ENCODE data around the gene PDXK. TPM values are rescaled to one million over a fixed set of nuclear protein-coding genes. Genes with fewer than 3 reads are reported as not detected.

PDXK gene
- total RNA-seq, 1 experiment from 2014 or later = 175 TPM

DNA sequence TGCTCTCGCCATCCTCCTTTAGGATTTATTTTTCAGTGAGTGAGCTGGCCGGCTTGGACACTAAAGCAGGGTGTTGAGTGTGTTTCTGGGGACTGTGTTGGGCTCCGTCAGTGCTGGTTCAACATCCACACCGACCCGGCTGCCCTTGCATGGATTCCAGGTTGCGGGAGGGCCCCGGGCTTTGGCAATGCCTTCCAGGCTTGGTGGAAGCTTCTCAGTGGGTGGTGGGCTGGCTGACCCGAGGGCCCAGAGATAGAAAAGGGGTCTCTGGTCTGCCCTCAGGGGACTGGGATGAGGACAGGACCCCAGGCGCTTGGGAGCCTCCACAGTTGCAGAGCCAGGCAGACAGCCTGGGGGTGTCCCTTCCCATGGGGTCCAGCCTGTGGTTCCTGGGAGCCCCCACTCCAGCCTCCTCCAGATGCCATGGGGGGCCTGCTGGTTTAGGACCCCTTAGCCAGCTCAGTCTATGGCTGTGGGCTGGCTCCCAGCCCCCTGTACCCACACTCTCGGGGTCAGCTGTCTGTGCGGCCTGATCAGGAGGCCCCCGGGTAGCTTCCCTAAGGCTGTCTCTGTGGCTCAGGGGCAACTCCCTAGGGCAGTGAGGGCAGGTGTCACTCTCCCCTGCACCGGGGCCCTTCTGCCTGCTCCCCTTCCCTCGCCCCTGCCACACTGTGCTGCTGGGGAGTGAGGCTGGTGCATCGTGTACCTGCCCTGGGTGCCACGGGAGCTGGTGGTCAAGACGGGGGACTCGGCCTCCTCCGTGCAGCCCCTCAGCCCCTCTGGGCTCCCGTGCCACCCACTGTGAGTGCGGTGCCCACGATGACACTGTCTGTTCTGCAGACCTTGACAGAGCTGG is 16.5 kb downstream of the PDXK start:
- H3K27ac ChIP-seq = no peak overlapping the region

DNA sequence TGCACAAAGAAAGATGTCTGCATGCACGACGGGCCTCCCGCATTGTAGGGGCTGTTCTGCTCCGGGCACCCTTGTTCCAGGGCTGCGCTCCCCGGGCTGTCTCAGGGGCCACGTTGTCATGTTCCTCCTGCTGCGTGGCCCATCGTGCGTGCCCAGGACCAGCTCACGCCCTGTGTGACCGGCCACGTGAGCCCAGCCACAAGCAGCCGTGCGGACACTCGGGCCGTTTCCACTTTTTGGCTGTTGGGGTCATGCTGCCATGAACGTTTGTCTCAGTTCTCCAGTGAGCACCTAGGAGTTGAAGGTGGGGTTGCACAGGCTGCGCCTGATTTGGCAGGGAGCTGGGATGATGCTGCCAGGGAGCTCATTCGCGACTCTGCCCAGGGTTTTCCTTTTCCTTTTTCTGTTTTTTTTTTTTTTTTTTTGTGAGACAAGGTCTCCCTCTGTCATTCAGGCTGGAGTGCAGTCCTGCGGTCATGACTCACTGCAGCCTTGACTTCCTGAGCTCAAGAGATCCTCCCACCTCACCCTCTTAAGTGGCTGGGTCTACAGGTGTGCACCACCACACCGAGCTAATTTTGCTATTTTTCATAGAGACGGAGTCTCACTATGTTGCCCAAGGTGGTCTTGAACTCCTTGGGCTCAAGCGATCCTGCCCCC is 17.4 kb downstream of the PDXK start:
- BruUV-seq (replicated peaks) = no TSS peak
- Histone ChIP-seq H3K27ac (no peak overlapping the region), H3K4me3 (no peak overlapping the region), H3K27me3 (ENCODE audit: insufficient read depth, low read depth) (no peaks in the 10 kb centered on the region), H3K79me2 (ENCODE audit: low read depth) (peaks cover 51% of the 10 kb centered on the region), H4K20me1 (ENCODE audit: insufficient read depth) (peaks cover 28% of the 10 kb centered on the region), H3F3A (ENCODE audit: insufficient read depth, low read depth) (peaks cover 13% of the 10 kb centered on the region; the same call in 1 of the 2 replicates), H3K4me2 (no peak overlapping the region), H3K4me1 (replicated peaks; ENCODE audit: insufficient read depth) (no peaks in the 10 kb centered on the region), H3K9me3 (ENCODE audit: insufficient read depth, low read depth) (no peaks in the 10 kb centered on the region), H3K9me2 (ENCODE audit: insufficient read depth) (no peaks in the 10 kb centered on the region), H3K36me3 (ENCODE audit: low read depth) (no peaks in the 10 kb centered on the region), H2AFZ (no peak overlapping the region)
- POLR2A ChIA-PET (ENCODE audit: unreplicated experiment) = no interaction called here
- no peak for TF ChIP-seq EZH2 (IDR thresholded peaks at IDR 0.05; ENCODE audit: low read depth)
- TF ChIP-seq, protein P1, sequence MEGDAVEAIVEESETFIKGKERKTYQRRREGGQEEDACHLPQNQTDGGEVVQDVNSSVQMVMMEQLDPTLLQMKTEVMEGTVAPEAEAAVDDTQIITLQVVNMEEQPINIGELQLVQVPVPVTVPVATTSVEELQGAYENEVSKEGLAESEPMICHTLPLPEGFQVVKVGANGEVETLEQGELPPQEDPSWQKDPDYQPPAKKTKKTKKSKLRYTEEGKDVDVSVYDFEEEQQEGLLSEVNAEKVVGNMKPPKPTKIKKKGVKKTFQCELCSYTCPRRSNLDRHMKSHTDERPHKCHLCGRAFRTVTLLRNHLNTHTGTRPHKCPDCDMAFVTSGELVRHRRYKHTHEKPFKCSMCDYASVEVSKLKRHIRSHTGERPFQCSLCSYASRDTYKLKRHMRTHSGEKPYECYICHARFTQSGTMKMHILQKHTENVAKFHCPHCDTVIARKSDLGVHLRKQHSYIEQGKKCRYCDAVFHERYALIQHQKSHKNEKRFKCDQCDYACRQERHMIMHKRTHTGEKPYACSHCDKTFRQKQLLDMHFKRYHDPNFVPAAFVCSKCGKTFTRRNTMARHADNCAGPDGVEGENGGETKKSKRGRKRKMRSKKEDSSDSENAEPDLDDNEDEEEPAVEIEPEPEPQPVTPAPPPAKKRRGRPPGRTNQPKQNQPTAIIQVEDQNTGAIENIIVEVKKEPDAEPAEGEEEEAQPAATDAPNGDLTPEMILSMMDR (conservative IDR thresholded peaks at IDR 0.05) = no peak
- no peak for DNase-seq
- CTCF ChIA-PET = no interaction called here
- intact Hi-C loops (cut with micrococcal nuclease; ENCODE audit: unreplicated experiment) = no loop called here

More for the DNA sequence above, 16.5 kb downstream of the PDXK start:
- Histone ChIP-seq H2AFZ (no peak overlapping the region), H3K36me3 (ENCODE audit: low read depth) (no peaks in the 10 kb centered on the region), H4K20me1 (ENCODE audit: insufficient read depth) (peaks cover 32% of the 10 kb centered on the region), H3K4me2 (no peak overlapping the region), H3K9me2 (ENCODE audit: insufficient read depth) (no peaks in the 10 kb centered on the region), H3K4me3 (no peak overlapping the region), H3K27me3 (ENCODE audit: insufficient read depth, low read depth) (no peaks in the 10 kb centered on the region), H3K9me3 (ENCODE audit: insufficient read depth, low read depth) (no peaks in the 10 kb centered on the region), H3K79me2 (ENCODE audit: low read depth) (peaks cover 60% of the 10 kb centered on the region), H3F3A (ENCODE audit: insufficient read depth, low read depth) (peaks cover 13% of the 10 kb centered on the region; the same call in 1 of the 2 replicates), H3K4me1 (replicated peaks; ENCODE audit: insufficient read depth) (no peaks in the 10 kb centered on the region)
- DNase-seq = no peak
- BruUV-seq (replicated peaks) = no TSS peak
- intact Hi-C loops (cut with micrococcal nuclease; ENCODE audit: unreplicated experiment) = no loop called here
- CTCF ChIA-PET = no interaction called here
- TF ChIP-seq, protein P1 (conservative IDR thresholded peaks at IDR 0.05) = no peak
- TF ChIP-seq EZH2 (IDR thresholded peaks at IDR 0.05; ENCODE audit: low read depth) = no peak
- POLR2A ChIA-PET (ENCODE audit: unreplicated experiment) = no interaction called here

DNA sequence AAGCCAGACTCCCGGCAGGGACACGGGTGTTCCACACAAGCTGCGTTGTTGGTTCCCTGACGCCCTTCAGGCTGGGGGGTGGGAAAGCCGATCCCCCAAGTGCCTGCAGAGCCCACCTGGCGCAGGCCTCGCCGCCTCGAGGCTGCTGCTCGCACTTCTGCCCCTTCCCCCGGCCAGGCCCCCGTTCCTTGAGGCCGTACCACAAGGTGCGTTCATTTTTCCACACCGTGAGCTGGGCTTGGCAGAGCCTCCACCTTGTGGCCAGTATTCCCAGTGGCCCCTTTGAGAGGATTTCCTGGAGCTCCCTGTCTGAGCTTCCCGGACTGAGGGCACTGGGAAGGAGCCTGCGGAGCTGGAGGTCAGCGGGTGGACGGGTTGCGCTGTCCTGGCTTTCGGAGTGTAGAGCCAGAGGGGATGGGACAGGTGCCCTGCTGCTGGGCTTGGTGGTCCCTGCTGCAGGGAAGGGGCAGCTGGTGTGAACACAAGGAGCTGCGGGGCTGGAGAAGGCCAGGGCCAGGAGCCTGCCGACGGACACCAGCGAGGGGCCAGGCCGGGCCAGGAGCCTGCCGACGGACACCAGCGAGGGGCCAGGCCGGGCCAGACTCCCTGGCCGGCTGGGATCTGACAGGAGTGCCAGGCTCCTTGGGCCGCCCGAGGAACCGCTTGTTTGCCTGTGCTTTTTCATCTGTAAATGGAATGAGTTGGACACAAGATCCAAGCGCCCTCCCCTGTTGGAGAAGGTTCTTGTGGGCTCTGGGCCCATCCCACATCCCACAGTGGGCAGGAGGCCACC is 18.4 kb downstream of the PDXK start:
- no TSS peak for BruUV-seq (replicated peaks)
- Histone ChIP-seq H3K27ac (no peak overlapping the region), H2AFZ (no peak overlapping the region), H3K9me3 (ENCODE audit: insufficient read depth, low read depth) (no peaks in the 10 kb centered on the region), H3K4me3 (no peak overlapping the region), H3K36me3 (ENCODE audit: low read depth) (no peaks in the 10 kb centered on the region), H3K79me2 (ENCODE audit: low read depth) (peaks cover 45% of the 10 kb centered on the region), H3K27me3 (ENCODE audit: insufficient read depth, low read depth) (no peaks in the 10 kb centered on the region), H3K4me1 (replicated peaks; ENCODE audit: insufficient read depth) (no peaks in the 10 kb centered on the region), H3K9me2 (ENCODE audit: insufficient read depth) (no peaks in the 10 kb centered on the region), H3K4me2 (no peak overlapping the region), H4K20me1 (ENCODE audit: insufficient read depth) (peaks cover 20% of the 10 kb centered on the region), H3F3A (ENCODE audit: insufficient read depth, low read depth) (peaks cover 13% of the 10 kb centered on the region; the same call in 1 of the 2 replicates)
- ChIA-PET POLR2A (ENCODE audit: unreplicated experiment) (no interaction called here), CTCF (no interaction called here)
- DNase-seq = no peak
- intact Hi-C loops (cut with micrococcal nuclease; ENCODE audit: unreplicated experiment) = no loop called here
- TF ChIP-seq, protein P1 (conservative IDR thresholded peaks at IDR 0.05) = no peak
- TF ChIP-seq EZH2 (IDR thresholded peaks at IDR 0.05; ENCODE audit: low read depth) = no peak

Data from PC-9 (cell line).